Osteocyte (in vitro differentiated cells): Measurements from ENCODE around the gene PKHD1. TPM values are rescaled to one million over a fixed set of nuclear protein-coding genes. Genes with fewer than 3 reads are reported as not detected.

ENCODE experiments used
- DNase-seq: peaks from one replicate; pipeline ENCODE4 v3.0.0; 2021; ENCODE audit warnings: mixed read lengths; ENCODE audit not compliant: unreplicated experiment; ENCODE audit errors: extremely low spot score
- H3K27ac Mint-ChIP-seq: one replicate; pipeline ENCODE4 v1.8.0; 2021; ENCODE audit warnings: mild to moderate bottlenecking, mixed read lengths; ENCODE audit not compliant: unreplicated experiment
- H3K27me3 Mint-ChIP-seq: one replicate; pipeline ENCODE4 v1.8.0; 2021; ENCODE audit warnings: mixed read lengths; ENCODE audit not compliant: unreplicated experiment
- H3K36me3 Mint-ChIP-seq: one replicate; pipeline ENCODE4 v1.8.0; 2021; ENCODE audit warnings: mixed read lengths; ENCODE audit not compliant: unreplicated experiment
- H3K4me1 Mint-ChIP-seq: one replicate; pipeline ENCODE4 v1.8.0; 2021; ENCODE audit warnings: mixed read lengths; ENCODE audit not compliant: unreplicated experiment
- H3K4me3 Mint-ChIP-seq: one replicate; pipeline ENCODE4 v1.8.0; 2021; ENCODE audit warnings: mild to moderate bottlenecking, moderate library complexity, mixed read lengths; ENCODE audit not compliant: unreplicated experiment
- H3K9me3 Mint-ChIP-seq: one replicate; pipeline ENCODE4 v1.8.0; 2021; ENCODE audit warnings: mixed read lengths; ENCODE audit not compliant: unreplicated experiment
- CTCF ChIP-seq: fragments of 200-600 bp; sonication (generic); IDR thresholded peaks from 2 replicates; pipeline ENCODE4 v1.5.0; 2021; ENCODE audit warnings: antibody characterized with exemption, mild to moderate bottlenecking, moderate library complexity
- total RNA-seq: library from RNA; stranded (reverse); gene quantifications from 2 replicates; pipeline ENCODE4 v1.2.1, GENCODE V29; 2021

Gene PKHD1
- total RNA-seq, 1 donor from 2014 or later: not detected

DNA sequence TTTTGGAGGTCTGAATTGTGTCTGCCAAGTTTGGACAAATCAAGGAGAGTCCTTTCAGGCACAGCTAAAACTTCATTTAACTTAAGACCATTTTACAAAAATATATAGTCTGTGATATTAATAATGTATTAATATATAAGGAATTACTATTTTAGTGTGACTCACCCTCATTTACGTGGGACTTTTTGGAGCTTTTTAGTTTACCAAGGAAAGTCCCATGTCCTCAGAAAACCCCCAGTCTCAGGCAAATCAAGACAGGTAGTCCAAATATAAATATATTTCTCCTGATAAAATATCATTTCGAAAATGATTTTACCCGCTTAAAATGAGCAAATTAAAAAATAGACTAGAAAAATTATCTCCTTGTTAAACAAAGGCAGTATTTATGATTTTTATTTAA lies 479.0 kb downstream of the PKHD1 start:
- Mint-ChIP-seq H3K36me3 (no peaks in the 10 kb centered on the region), H3K4me3 (no peak overlapping the region), H3K9me3 (no peaks in the 10 kb centered on the region), H3K4me1 (peaks cover 5% of the 10 kb centered on the region), H3K27me3 (no peaks in the 10 kb centered on the region), H3K27ac (no peak overlapping the region)
- TF ChIP-seq CTCF: no peak
- DNase-seq: no peak

- Mint-ChIP-seq H3K4me3 (no peak overlapping the region), H3K36me3 (no peaks in the 10 kb centered on the region), H3K27me3 (peaks cover 3% of the 10 kb centered on the region), H3K9me3 (peaks cover 8% of the 10 kb centered on the region), H3K27ac (no peak overlapping the region), H3K4me1 (no peaks in the 10 kb centered on the region)
- no peak for DNase-seq
- no peak for TF ChIP-seq CTCF
These were observed 486.9 kb downstream of the PKHD1 start for GRCh38 chr6:51600514-51600913.

DNA sequence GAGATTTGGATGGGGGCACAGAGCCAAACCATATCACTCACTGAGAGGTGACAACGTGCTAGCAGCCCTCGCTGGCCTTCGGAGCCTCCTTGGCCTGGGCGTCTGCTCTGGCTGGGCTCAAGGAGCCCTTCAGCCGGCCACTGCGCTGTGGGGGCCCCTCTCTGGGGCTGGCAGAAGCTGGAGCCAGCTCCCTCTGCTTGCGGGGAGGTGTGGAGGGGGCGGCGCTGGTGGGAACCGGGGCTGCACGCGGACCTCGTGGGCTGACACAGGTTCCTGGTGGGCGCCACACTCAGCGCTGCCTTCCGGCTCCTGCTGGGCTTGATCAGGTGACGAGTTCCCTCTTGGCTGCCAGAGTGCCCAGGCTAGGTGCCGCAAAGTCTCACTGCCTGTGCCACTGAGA lies 489.2 kb downstream of the PKHD1 start:
- Mint-ChIP-seq H3K9me3 (peaks cover 16% of the 10 kb centered on the region), H3K4me1 (no peaks in the 10 kb centered on the region), H3K27ac (no peak overlapping the region), H3K4me3 (no peak overlapping the region), H3K27me3 (peaks cover 3% of the 10 kb centered on the region), H3K36me3 (no peaks in the 10 kb centered on the region)
- no peak for TF ChIP-seq CTCF
- DNase-seq: no peak

- H3K9me3 Mint-ChIP-seq: peaks cover 16% of the 10 kb centered on the region
- no peak overlapping the region for H3K27ac Mint-ChIP-seq
- no peaks in the 10 kb centered on the region for H3K4me1 Mint-ChIP-seq
- no peaks in the 10 kb centered on the region for H3K27me3 Mint-ChIP-seq
- H3K4me3 Mint-ChIP-seq: no peak overlapping the region
- DNase-seq: no peak
- H3K36me3 Mint-ChIP-seq: no peaks in the 10 kb centered on the region
- TF ChIP-seq CTCF: no peak
These were observed 492.4 kb downstream of the PKHD1 start for GRCh38 chr6:51594981-51595380.

DNA sequence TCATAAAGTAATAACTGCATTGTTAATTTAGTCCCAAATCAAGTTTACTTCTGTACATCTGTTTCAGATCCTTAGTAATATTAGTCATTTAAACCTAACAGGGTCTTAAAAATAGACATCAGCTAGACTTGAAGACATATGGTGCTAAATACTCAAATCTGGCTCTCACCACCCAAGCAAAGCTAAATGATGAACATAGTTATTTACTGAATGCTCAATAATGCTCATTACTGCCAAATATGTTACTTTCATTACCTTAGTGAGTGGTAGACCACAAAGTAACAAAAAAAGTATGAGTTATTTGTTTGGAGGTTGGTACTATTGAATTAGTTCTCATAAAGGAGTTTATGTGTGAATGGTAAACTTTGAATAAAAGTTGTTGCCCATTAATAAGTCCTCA lies 502.1 kb downstream of the PKHD1 start:
- H3K4me1 Mint-ChIP-seq: no peaks in the 10 kb centered on the region
- peaks cover 7% of the 10 kb centered on the region for H3K27me3 Mint-ChIP-seq

More for the DNA sequence above, 502.1 kb downstream of the PKHD1 start:
- Mint-ChIP-seq H3K4me3 (no peak overlapping the region), H3K9me3 (peaks cover 7% of the 10 kb centered on the region), H3K36me3 (no peaks in the 10 kb centered on the region), H3K27ac (no peak overlapping the region)
- DNase-seq: no peak
- no peak for TF ChIP-seq CTCF
